Activated CD8-positive, alpha-beta memory T cell treated with anti-CD3 and anti-CD28 coated beads for 4 hours (primary cell): ENCODE measurements around the gene CXCR4.

Experiments used
- DNase-seq, 2 donors: peaks; one replicate each; pipeline ENCODE4 v3.0.0-alpha.2; 2020; ENCODE audit warnings: low read depth in 2 of 2

Gene CXCR4

GRCh38 chr2:136117909-136118818 lies at the start of gene CXCR4:
CXCR4 (minus strand) TSS chr2:136118149; CDS start chr2:136118060, 89 bp downstream.
- peak; percentile 73 to 78 for DNase-seq

GRCh38 chr2:136164280-136164776 lies 46.4 kb upstream of the CXCR4 start:
- DNase-seq, result no peak

GRCh38 chr2:136162438-136162837 lies 44.5 kb upstream of the CXCR4 start:
- DNase-seq, result no peak

- no peak for DNase-seq
Observed at GRCh38 chr2:136156411-136156810, 38.5 kb upstream of the CXCR4 start.

- DNase-seq, result no peak
Observed at GRCh38 chr2:136154384-136154783, 36.4 kb upstream of the CXCR4 start.

GRCh38 chr2:136151021-136151971 lies 33.3 kb upstream of the CXCR4 start:
- DNase-seq, result no peak

- DNase-seq, result no peak
Observed at GRCh38 chr2:136149011-136149410, 31.1 kb upstream of the CXCR4 start.

- DNase-seq, result no peak
Observed at GRCh38 chr2:136146564-136146963, 28.6 kb upstream of the CXCR4 start.

- no peak for DNase-seq
Observed at GRCh38 chr2:136143603-136144451, 25.9 kb upstream of the CXCR4 start.

- DNase-seq, result no peak
Observed at GRCh38 chr2:136141510-136142149, 23.7 kb upstream of the CXCR4 start.

- DNase-seq, result no peak
Observed at GRCh38 chr2:136139631-136140030, 21.7 kb upstream of the CXCR4 start.

- DNase-seq, result no peak
Observed at GRCh38 chr2:136137982-136138381, 20.0 kb upstream of the CXCR4 start.

GRCh38 chr2:136136931-136137330 lies 19.0 kb upstream of the CXCR4 start:
- DNase-seq, result no peak

- DNase-seq, result peak in 1 of 2 donors; percentile 50
Observed at GRCh38 chr2:136135921-136136906, 18.3 kb upstream of the CXCR4 start.

- no peak for DNase-seq
Observed at GRCh38 chr2:136135462-136135861, 17.5 kb upstream of the CXCR4 start.

- DNase-seq, result no peak
Observed at GRCh38 chr2:136134126-136134525, 16.2 kb upstream of the CXCR4 start.

GRCh38 chr2:136133586-136133985 lies 15.6 kb upstream of the CXCR4 start:
- DNase-seq, result no peak

- DNase-seq, result no peak
Observed at GRCh38 chr2:136133176-136133575, 15.2 kb upstream of the CXCR4 start.

- DNase-seq, result no peak
Observed at GRCh38 chr2:136132825-136133155, 14.8 kb upstream of the CXCR4 start.
